Measurements from ENCODE around the gene VAV1.
"Not testable (repeated sequence)": the region's sequence is repeated elsewhere in the genome, so short reads cannot be mapped to it uniquely, and the experiment has no call there.

VAV1 gene

DNA sequence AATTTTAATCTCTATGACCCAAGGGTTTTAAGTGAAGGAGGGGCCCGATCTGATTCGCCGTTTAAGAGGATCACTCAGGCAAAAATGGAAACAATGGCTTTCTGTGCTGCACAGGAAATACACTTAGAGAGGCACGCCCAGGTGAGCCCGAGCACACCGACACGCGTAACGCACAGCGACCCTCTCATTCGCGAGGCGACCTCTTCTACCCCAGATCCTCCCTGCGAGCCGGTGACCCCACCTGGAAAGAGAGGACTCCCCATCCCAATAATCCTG is 5.5 kb upstream of the VAV1 start:
- TF ChIP-seq ZFX (IDR thresholded peaks at IDR 0.05): no peak
- TF ChIP-seq, protein P1, sequence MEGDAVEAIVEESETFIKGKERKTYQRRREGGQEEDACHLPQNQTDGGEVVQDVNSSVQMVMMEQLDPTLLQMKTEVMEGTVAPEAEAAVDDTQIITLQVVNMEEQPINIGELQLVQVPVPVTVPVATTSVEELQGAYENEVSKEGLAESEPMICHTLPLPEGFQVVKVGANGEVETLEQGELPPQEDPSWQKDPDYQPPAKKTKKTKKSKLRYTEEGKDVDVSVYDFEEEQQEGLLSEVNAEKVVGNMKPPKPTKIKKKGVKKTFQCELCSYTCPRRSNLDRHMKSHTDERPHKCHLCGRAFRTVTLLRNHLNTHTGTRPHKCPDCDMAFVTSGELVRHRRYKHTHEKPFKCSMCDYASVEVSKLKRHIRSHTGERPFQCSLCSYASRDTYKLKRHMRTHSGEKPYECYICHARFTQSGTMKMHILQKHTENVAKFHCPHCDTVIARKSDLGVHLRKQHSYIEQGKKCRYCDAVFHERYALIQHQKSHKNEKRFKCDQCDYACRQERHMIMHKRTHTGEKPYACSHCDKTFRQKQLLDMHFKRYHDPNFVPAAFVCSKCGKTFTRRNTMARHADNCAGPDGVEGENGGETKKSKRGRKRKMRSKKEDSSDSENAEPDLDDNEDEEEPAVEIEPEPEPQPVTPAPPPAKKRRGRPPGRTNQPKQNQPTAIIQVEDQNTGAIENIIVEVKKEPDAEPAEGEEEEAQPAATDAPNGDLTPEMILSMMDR (conservative IDR thresholded peaks at IDR 0.05): no peak
- no peak overlapping the region for H3K27ac ChIP-seq

DNA sequence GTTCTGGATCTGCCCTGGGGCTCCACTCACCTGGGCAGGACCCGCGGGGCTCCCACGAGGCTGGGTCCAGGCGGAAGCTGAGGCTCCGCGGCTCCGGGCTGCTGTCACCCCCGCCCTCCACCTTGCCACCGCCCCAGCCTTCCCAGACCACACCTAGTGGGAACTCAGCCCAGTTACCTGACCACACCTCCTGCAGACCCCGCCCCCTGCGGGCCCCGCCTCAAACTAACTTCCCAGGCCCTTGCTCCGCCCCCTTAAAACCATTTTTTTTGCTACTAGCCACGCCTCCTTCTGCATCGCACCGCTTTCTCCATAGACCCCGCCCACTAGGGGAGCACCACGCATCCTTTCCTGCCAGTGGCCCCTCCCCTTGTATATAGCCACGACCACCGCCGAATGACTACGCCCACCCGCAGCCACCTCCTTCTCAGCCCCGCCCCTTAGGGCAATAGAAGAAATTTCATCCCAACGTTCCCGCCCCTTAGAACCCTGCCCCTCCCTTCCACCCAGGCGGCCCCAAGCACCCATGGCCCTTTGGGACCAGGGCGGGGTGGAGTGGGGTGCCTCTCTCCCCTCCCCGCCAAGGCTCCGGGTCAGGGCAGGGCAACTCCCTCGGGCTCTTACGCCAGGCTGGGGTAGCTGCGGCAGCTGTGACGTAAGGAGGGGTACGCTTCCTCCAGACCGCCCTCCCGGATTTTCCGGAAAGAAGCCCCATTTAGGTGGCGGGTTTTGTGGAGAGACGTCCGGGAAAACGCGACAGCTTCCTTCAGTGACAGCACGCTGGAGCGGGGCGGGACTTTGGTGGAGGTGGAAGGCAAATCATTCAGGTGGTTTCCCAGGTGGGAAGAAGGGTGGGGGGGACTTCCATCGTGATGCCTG is 4.9 kb upstream of the VAV1 start, which contains the start of gene SH2D3A:
Gene SH2D3A, minus strand, starts transcription at position 79 of the 879 bp plus-strand sequence. CDS start 3,687 bp downstream, outside the sequence.
- H3K27ac ChIP-seq: peak within 1 kb of the TSS; percentile 20; the same call in 1 of the 2 replicates
- no peak for TF ChIP-seq ZFX (IDR thresholded peaks at IDR 0.05)
- TF ChIP-seq, protein P1 (conservative IDR thresholded peaks at IDR 0.05): no peak

DNA sequence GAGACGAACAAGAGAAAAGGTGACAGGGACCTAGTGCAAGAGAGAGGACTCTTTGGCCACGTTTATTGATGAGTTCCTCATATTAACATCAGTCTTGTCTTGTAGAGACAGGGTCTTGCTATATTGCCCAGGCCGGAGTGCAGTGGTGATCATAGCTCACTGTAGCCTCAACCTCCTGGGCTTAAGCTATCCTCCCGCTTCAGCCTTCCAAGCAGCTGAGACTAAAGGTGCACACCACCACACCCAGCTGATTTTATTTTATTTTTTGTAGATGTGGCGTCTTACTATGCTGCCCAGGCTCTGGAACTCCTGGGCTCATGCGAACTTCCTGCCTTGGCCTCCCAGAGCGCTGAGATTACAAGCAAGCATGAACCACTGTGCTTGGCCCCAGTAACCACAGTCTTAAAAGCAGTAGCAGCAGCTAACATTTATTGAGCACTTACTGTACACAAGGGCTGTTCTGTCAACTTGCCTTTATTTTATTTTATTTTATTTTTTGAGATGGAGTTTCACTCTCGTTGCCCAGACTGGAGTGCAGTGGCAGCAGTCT is 4.2 kb upstream of the VAV1 start:
- no peak overlapping the region for H3K27ac ChIP-seq
- no peak for TF ChIP-seq ZFX (IDR thresholded peaks at IDR 0.05)
- TF ChIP-seq, protein P1 (conservative IDR thresholded peaks at IDR 0.05): no peak

DNA sequence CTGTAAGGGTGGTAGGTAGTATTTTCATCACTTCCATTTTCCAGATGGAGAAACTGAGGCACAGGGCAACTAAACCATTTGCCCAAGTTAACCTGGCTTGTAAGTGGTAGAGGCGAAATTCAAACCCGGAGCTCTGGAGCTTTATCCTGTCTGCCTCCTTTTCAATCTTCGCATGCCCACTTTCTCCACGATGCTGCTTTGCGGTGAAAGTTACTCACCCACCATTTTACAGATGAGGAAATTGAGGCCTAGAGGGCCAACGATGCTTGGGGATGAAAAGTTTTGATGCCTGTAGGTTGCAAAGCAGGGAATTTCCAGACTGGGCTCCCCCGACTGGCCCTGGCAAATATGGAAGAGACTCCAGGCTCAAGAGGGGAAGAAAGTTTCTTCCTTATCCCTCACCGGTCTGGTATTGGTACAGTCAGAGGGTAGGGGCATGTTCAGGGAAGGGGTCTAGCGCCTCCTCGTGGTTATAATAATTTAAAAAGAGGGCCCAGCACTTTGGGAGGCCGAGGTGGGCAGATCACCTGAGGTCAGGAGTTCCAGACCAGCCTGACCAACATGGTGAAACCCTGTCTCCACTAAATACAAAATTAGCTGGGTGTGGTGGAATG is 3.4 kb upstream of the VAV1 start:
- no peak for TF ChIP-seq ZFX (IDR thresholded peaks at IDR 0.05)

DNA sequence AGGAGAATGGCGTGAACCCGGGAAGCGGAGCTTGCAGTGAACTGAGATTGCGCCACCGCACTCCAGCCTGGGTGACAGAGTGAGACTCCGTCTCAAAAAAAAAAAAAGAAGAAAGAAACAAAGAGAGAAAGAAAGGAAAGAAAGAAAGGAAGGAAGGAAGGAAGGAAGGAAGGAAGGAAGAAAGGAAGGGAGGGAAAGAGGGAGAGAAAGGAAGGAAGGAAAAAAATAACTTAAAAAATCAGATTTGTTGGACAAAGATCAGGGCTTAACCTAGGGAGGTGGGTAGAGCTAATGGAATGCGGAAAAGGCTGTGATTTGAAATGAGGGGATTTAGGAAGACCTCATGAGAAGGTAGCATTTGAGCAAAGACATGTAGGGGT is 870 bp upstream of the VAV1 start:
- H3K27ac ChIP-seq: not testable (repeated sequence)

More for the DNA sequence above, 3.4 kb upstream of the VAV1 start:
- no peak overlapping the region for H3K27ac ChIP-seq

DNA sequence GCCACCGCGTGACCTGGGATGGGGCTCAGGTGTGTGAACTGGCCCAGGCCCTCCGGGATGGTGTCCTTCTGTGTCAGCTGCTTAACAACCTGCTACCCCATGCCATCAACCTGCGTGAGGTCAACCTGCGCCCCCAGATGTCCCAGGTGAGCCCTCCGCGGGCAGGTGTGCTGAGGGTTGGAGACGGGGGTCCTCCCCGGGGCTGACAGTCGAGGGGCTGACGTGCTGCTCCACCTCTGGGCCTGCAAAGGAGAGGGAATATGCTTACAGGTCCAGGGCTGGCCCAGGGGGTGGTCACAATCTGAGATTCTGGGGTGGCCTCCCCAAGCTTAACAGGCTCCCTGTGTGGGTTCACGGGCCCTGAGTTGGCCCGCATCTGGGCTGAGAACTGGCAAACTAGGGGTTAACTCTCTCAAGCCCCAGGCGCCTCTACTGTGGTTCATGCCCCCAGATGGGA is 386 bp downstream of the VAV1 start:
- TF ChIP-seq, protein P1 (conservative IDR thresholded peaks at IDR 0.05): no peak
- TF ChIP-seq ZFX (IDR thresholded peaks at IDR 0.05): no peak
- H3K27ac ChIP-seq: no peak overlapping the region

DNA sequence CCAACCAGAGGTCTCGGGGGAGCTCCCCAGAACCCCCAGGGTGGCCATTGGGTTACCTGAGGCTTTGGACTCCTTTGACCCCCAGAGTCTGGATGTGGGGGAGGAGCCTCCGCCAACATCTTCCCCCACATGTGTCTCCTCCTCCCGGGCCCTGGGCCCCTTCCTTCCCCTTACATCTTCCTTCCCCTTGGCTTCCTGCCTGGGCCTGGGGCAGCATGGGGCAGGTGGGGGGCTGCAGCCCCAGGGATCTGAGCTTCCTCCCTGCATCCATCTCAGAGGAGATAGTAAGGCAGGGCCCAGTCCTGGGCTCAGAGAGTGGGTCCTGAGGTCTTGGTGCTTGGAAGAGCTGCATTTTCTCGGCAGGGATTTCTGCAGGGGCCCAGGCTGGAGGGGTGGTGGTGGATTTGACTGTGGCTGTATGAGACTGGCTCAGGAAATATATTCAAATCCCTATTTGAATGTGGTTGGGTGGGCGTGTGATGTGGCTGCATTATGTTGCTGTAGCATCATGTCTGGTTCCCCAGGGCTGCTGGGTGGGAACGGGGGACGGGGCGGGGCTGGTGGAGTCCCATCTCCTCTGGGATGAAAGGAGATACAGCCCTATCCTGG is 919 bp downstream of the VAV1 start:
- TF ChIP-seq ZFX (IDR thresholded peaks at IDR 0.05): no peak
- TF ChIP-seq, protein P1 (conservative IDR thresholded peaks at IDR 0.05): no peak
- H3K27ac ChIP-seq: no peak overlapping the region

All from C4-2B (cell line).